Peyer's patch (tissue), 4 donors: ENCODE measurements around the gene SLC25A27. TPM values are rescaled to one million over a fixed set of nuclear protein-coding genes. Genes with fewer than 3 reads are reported as not detected.
A peak's percentile ranks its signal among the peaks of the same experiment; 100 is the strongest.

Experiments used
- DNase-seq, 3 donors: peaks; one replicate each; pipeline ENCODE4 v3.0.0-alpha.2; 2017 to 2019
- H3K27ac ChIP-seq, 4 donors: fragments of 200-600 bp; sonication (generic); one replicate each; pipeline ENCODE4 v1.5.1; 2016 to 2019
- H3K27me3 ChIP-seq, 2 donors: fragments of 200-600 bp; sonication (generic); one replicate each; pipeline ENCODE4 v1.5.1; 2019
- H3K36me3 ChIP-seq, 3 donors: fragments of 200-600 bp; sonication (generic); one replicate each; pipeline ENCODE4 v1.5.1; 2016 to 2019
- H3K4me1 ChIP-seq, 4 donors: fragments of 200-600 bp; sonication (generic); one replicate each; pipeline ENCODE4 v1.5.1; 2016 to 2019
- H3K4me3 ChIP-seq, 4 donors: fragments of 200-600 bp; sonication (generic); 1 replicate in 3 of 4; 2 replicates in 1 of 4; pipeline ENCODE4 v1.5.1; 2016 to 2019; ENCODE audit warnings: mild to moderate bottlenecking in 1 of 4
- H3K9me3 ChIP-seq, 4 donors: fragments of 200-600 bp; sonication (generic); one replicate each; pipeline ENCODE4 v1.5.1; 2016 to 2019; ENCODE audit warnings: mild to moderate bottlenecking in 1 of 4
- POLR2A ChIP-seq, 2 donors: fragments of 450-650 bp; IDR thresholded peaks; one replicate each; pipeline ENCODE4 v1.5.1; 2017; ENCODE audit warnings: antibody characterized with exemption in 2 of 2, mild to moderate bottlenecking in 2 of 2, moderate library complexity in 2 of 2
- total RNA-seq, 4 donors: library from RNA; depleted of rRNA; stranded (reverse); fragments of >200 nt; gene quantifications; one replicate each; pipeline ENCODE4 v1.1.0, GENCODE V29; 2016
- TF ChIP-seq, protein P1 (sequence below), 6 experiments: fragments of 450-650 bp in 4 of 6; fragments of 200-600 bp in 2 of 6; sonication (generic) in 1 of 6; IDR thresholded peaks; one replicate each; pipeline ENCODE4 v1.5.1; 2017 to 2019; ENCODE audit warnings: antibody characterized with exemption in 6 of 6, mild to moderate bottlenecking in 3 of 6, moderate library complexity in 1 of 6

Gene SLC25A27
- total RNA-seq, 4 donors from 2014 or later: 14.9 to 57.8 (median 25.8) TPM

DNA sequence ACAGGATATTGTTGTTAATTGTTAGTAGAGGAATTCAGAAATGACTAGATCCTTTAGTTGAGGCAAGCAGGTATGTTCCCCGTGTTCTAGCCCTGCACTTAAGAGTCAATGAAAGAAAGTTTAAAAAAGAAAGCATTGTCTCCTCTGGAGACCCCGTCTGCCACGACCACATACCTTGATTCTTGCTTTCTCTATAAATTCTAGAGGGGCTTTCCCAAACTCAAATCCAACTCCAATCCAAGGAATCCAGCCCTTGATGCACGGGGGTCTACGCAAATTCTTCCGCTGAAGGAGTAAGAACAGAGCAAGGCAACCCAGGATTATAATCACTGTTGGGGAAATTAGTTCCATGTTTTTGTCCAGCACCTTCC lies 558 bp upstream of the SLC25A27 start:
- Histone ChIP-seq H3K27me3 (no peaks in the 10 kb centered on the region), H3K4me3 (peak overlapping the region; percentile 53 to 84 (median 66))
- no peak for DNase-seq

DNA sequence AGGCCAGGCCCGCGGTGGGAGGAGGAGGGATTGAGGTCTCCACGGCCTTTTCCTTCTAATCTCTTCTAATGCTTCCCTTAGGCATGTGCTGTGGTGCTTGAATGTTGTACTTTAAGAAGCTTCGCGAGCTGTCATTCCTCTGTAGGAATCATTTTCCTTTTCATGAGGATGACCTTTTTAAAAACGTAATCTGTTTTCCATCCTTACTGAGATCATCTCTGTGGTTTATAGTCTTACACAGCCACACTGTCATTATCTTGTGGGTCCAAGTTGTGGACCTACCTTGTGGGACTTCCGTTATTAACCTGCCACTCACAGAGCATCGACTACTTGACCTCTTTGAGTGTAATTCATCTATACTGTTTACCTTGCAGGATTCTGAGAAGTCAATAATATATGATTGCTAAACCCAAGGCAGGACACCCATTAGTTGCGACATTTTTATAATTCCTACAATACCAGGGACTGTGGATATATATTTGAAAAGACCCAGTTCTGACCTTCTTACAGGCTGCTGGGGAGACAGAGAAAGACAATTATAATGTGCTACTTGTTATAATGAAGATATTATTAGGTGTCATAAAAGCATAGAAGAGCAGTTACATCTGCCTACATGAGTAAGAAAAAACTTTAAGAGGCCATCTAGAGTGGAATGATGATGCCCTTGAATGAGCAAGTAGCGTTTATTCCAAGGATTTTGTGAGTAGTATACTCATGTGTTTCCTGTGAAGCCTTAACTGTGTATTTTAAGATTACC lies 842 bp downstream of the SLC25A27 start:
- H3K27ac ChIP-seq: peak overlapping the region in 3 of 4 donors; percentile 43 to 79 (median 53)
- peak overlapping the region; percentile 53 to 84 (median 66) for H3K4me3 ChIP-seq
- H3K36me3 ChIP-seq: no peaks in the 10 kb centered on the region
- H3K4me1 ChIP-seq: peaks cover 0 to 12% (median 0%) of the 10 kb centered on the region in 4 donors
- no peak for TF ChIP-seq POLR2A (IDR thresholded peaks at IDR 0.05)
- TF ChIP-seq, protein P1, sequence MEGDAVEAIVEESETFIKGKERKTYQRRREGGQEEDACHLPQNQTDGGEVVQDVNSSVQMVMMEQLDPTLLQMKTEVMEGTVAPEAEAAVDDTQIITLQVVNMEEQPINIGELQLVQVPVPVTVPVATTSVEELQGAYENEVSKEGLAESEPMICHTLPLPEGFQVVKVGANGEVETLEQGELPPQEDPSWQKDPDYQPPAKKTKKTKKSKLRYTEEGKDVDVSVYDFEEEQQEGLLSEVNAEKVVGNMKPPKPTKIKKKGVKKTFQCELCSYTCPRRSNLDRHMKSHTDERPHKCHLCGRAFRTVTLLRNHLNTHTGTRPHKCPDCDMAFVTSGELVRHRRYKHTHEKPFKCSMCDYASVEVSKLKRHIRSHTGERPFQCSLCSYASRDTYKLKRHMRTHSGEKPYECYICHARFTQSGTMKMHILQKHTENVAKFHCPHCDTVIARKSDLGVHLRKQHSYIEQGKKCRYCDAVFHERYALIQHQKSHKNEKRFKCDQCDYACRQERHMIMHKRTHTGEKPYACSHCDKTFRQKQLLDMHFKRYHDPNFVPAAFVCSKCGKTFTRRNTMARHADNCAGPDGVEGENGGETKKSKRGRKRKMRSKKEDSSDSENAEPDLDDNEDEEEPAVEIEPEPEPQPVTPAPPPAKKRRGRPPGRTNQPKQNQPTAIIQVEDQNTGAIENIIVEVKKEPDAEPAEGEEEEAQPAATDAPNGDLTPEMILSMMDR (IDR thresholded peaks at IDR 0.05): no peak
- no peaks in the 10 kb centered on the region for H3K9me3 ChIP-seq
- no peak for DNase-seq
- H3K27me3 ChIP-seq: no peaks in the 10 kb centered on the region

More for the DNA sequence above, 558 bp upstream of the SLC25A27 start:
- no peaks in the 10 kb centered on the region for H3K9me3 ChIP-seq
- TF ChIP-seq, protein P1 (IDR thresholded peaks at IDR 0.05): no peak
- peaks cover 0 to 12% (median 0%) of the 10 kb centered on the region in 4 donors for H3K4me1 ChIP-seq
- H3K36me3 ChIP-seq: no peaks in the 10 kb centered on the region
- peak overlapping the region; percentile 8 to 79 (median 42) for H3K27ac ChIP-seq

DNA sequence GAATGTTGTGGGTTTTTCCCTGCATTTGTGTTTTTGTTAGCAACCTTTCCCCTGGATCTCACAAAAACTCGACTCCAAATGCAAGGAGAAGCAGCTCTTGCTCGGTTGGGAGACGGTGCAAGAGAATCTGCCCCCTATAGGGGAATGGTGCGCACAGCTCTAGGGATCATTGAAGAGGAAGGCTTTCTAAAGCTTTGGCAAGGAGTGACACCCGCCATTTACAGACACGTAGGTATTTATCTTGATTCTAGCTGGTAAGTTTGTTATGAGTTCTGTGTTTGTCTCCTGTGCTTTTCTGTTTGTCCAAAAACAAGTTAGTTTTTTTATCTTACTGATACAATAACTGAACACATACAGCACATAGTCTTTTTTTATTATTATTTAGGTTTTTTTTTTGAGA lies 3.0 kb downstream of the SLC25A27 start:
- H3K9me3 ChIP-seq: no peaks in the 10 kb centered on the region
- TF ChIP-seq, protein P1 (IDR thresholded peaks at IDR 0.05): no peak
- TF ChIP-seq POLR2A (IDR thresholded peaks at IDR 0.05): no peak
- no peaks in the 10 kb centered on the region for H3K27me3 ChIP-seq
- no peak for DNase-seq
- peaks cover 0 to 12% (median 0%) of the 10 kb centered on the region in 4 donors for H3K4me1 ChIP-seq
- no peak overlapping the region for H3K27ac ChIP-seq
- H3K4me3 ChIP-seq: no peak overlapping the region
- H3K36me3 ChIP-seq: no peaks in the 10 kb centered on the region

DNA sequence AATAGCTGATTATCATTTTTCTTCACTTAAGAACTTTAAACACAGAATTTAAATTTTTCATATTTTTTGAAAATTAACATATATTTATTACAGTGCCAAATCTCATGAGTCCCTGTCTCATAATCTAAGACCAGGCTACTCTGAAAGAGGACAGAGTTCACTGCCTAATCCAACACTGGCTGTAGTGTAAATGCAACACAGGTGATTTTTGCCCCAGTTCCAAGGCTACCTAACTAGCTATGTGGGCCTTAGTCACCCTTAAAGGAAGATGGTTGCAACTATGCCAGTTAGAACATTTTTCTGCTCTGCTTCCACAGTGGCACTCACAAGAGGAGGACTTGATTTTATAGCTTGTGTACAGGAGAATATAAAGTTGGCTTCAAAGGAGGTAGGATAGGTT lies 4.9 kb downstream of the SLC25A27 start:
- Histone ChIP-seq H3K4me1 (peaks cover 0 to 12% (median 0%) of the 10 kb centered on the region in 4 donors), H3K27ac (no peak overlapping the region), H3K9me3 (no peaks in the 10 kb centered on the region), H3K27me3 (no peaks in the 10 kb centered on the region), H3K36me3 (no peaks in the 10 kb centered on the region), H3K4me3 (no peak overlapping the region)
- DNase-seq: no peak
- no peak for TF ChIP-seq POLR2A (IDR thresholded peaks at IDR 0.05)
- TF ChIP-seq, protein P1 (IDR thresholded peaks at IDR 0.05): no peak

DNA sequence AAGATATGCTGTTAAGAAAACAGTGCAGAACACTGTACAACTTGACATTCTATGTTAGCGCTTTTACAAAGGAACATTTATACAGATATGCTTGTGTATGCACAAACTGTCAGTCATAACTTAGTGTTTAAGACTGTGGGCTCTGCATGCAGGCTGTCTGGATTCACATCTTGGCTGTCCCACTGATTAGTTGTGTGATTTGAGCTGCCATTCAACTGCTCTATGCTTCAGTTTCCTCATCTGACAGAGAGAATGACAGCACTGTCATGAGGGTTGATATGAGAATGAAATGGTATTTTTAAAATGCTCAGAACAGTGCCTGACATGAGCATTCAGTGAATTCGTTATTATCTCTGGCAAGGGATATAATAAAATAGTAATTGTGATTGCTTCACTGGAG lies 8.7 kb downstream of the SLC25A27 start:
- Histone ChIP-seq H3K36me3 (no peaks in the 10 kb centered on the region), H3K4me3 (no peak overlapping the region)
- TF ChIP-seq, protein P1 (IDR thresholded peaks at IDR 0.05): no peak
- no peak for TF ChIP-seq POLR2A (IDR thresholded peaks at IDR 0.05)

More for the DNA sequence above, 8.7 kb downstream of the SLC25A27 start:
- H3K27ac ChIP-seq: no peak overlapping the region
- H3K4me1 ChIP-seq: no peaks in the 10 kb centered on the region
- no peaks in the 10 kb centered on the region for H3K9me3 ChIP-seq
- no peaks in the 10 kb centered on the region for H3K27me3 ChIP-seq
- DNase-seq: no peak
